ES-I3 (cell line): ENCODE measurements around the gene ZFPL1.

Source experiments
- H3K36me3 ChIP-seq: 2 replicates; pipeline ENCODE4 v1.6.1; 2013; ENCODE audit warnings: mild to moderate bottlenecking, low read length, control low read depth, moderate library complexity; ENCODE audit not compliant: insufficient read depth
- H3K4me1 ChIP-seq: 2 replicates; pipeline ENCODE4 v1.6.1; 2013; ENCODE audit warnings: mild to moderate bottlenecking, control low read depth, low read length; ENCODE audit not compliant: insufficient read depth
- H3K9ac ChIP-seq: 2 replicates; pipeline ENCODE4 v1.6.1; 2013; ENCODE audit warnings: low read depth, mild to moderate bottlenecking, low read length, moderate library complexity
- H3K9me3 ChIP-seq: 2 replicates; pipeline ENCODE4 v1.6.1; 2013; ENCODE audit warnings: mild to moderate bottlenecking, low read length, moderate library complexity; ENCODE audit not compliant: control insufficient read depth, insufficient read depth

Gene ZFPL1

GRCh38 chr11:65131417-65131776, 47.4 kb downstream of the ZFPL1 start:
- Histone ChIP-seq H3K36me3 (peaks cover 12% of the 10 kb centered on the region), H3K9ac (no peak overlapping the region), H3K9me3 (no peaks in the 10 kb centered on the region), H3K4me1 (no peaks in the 10 kb centered on the region)

GRCh38 chr11:65131895-65132237, 47.8 kb downstream of the ZFPL1 start:
- no peak overlapping the region for H3K9ac ChIP-seq

GRCh38 chr11:65132238-65132987, 48.4 kb downstream of the ZFPL1 start:
- Histone ChIP-seq H3K36me3 (peaks cover 8% of the 10 kb centered on the region; the same call in 1 of the 2 replicates), H3K4me1 (no peaks in the 10 kb centered on the region), H3K9me3 (no peaks in the 10 kb centered on the region), H3K9ac (no peak overlapping the region)

More at GRCh38 chr11:65131895-65132237, 47.8 kb downstream of the ZFPL1 start:
- Histone ChIP-seq H3K36me3 (peaks cover 10% of the 10 kb centered on the region), H3K4me1 (no peaks in the 10 kb centered on the region), H3K9me3 (no peaks in the 10 kb centered on the region)

GRCh38 chr11:65132988-65133700, 49.1 kb downstream of the ZFPL1 start:
- Histone ChIP-seq H3K9me3 (no peaks in the 10 kb centered on the region), H3K4me1 (no peaks in the 10 kb centered on the region), H3K36me3 (peaks cover 8% of the 10 kb centered on the region; the same call in 1 of the 2 replicates), H3K9ac (peak overlapping the region; percentile 85; the same call in 1 of the 2 replicates)

- no peaks in the 10 kb centered on the region for H3K4me1 ChIP-seq
- H3K36me3 ChIP-seq, result peaks cover 8% of the 10 kb centered on the region; the same call in 1 of the 2 replicates
- peak overlapping the region; percentile 85 for H3K9ac ChIP-seq
Observed at GRCh38 chr11:65133724-65134123, 49.7 kb downstream of the ZFPL1 start.

GRCh38 chr11:65134240-65134951, 50.4 kb downstream of the ZFPL1 start, which contains the start of gene SYVN1:
Gene SYVN1 (minus strand): TSS chr11:65134519. CDS start chr11:65133601, 918 bp downstream.
- H3K4me1 ChIP-seq, result no peaks in the 10 kb centered on the region
- H3K9me3 ChIP-seq, result no peaks in the 10 kb centered on the region
- peaks cover 8% of the 10 kb centered on the region; the same call in 1 of the 2 replicates for H3K36me3 ChIP-seq
- H3K9ac ChIP-seq, result peak within 1 kb of the TSS; percentile 85

More at GRCh38 chr11:65133724-65134123, 49.7 kb downstream of the ZFPL1 start:
- H3K9me3 ChIP-seq, result no peaks in the 10 kb centered on the region

- Histone ChIP-seq H3K4me1 (no peaks in the 10 kb centered on the region), H3K9ac (peak overlapping the region; percentile 85), H3K9me3 (no peaks in the 10 kb centered on the region), H3K36me3 (peaks cover 8% of the 10 kb centered on the region; the same call in 1 of the 2 replicates)
Observed at GRCh38 chr11:65134952-65135632, 51.1 kb downstream of the ZFPL1 start.

- Histone ChIP-seq H3K4me1 (no peaks in the 10 kb centered on the region), H3K9ac (peak overlapping the region; percentile 85), H3K36me3 (peaks cover 8% of the 10 kb centered on the region; the same call in 1 of the 2 replicates), H3K9me3 (no peaks in the 10 kb centered on the region)
Observed at GRCh38 chr11:65135633-65136145, 51.7 kb downstream of the ZFPL1 start.

GRCh38 chr11:65136515-65137096, 52.6 kb downstream of the ZFPL1 start:
- H3K4me1 ChIP-seq, result no peaks in the 10 kb centered on the region
- no peaks in the 10 kb centered on the region for H3K36me3 ChIP-seq
- no peak overlapping the region for H3K9ac ChIP-seq
- no peaks in the 10 kb centered on the region for H3K9me3 ChIP-seq
